Measurements from ENCODE around the gene ZCCHC14. TPM values are rescaled to one million over a fixed set of nuclear protein-coding genes. Genes with fewer than 3 reads are reported as not detected.

Gene ZCCHC14
- total and polyA plus RNA-seq, 2 of the 13 experiments (the other 11 are each of a cell fraction or from before 2014, with no cell fraction given): 12.4 to 12.5 TPM

DNA sequence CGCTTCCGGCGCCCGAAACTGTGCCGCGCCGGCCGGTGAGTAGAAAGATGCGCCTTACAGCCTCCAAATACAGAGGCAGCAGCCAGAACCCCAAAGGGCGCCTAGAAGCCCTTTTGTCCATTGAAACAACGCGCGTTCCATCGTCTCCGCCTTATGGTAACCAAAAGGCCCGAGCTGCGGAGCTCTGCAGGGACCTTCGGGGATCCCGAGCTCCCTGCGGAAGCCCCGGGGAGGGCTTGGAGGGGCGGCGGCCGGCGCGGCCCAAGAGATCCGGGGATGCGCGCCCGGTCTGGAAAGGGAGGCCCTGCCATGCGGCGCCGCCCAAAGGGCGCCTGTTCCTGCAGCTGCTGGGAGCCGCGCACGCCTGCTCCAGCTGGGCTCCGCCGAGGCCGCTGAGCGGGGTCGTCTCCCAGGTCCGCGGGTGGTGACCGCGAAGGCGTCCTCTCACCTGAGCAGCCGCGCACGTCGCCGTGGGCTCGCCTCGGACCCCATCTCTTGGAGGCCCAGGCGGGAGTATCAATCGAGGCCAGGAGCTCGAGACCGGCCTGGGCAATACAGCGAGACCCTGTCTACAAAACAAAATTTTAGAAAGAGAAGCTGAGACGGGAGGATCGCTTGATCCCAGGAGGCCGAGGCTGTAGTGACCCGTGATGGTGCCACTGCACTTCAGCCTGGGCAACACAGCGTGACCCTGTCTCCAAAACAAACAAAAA is 108.5 kb downstream of the ZCCHC14 start (continued):
- TF ChIP-seq, protein P1, sequence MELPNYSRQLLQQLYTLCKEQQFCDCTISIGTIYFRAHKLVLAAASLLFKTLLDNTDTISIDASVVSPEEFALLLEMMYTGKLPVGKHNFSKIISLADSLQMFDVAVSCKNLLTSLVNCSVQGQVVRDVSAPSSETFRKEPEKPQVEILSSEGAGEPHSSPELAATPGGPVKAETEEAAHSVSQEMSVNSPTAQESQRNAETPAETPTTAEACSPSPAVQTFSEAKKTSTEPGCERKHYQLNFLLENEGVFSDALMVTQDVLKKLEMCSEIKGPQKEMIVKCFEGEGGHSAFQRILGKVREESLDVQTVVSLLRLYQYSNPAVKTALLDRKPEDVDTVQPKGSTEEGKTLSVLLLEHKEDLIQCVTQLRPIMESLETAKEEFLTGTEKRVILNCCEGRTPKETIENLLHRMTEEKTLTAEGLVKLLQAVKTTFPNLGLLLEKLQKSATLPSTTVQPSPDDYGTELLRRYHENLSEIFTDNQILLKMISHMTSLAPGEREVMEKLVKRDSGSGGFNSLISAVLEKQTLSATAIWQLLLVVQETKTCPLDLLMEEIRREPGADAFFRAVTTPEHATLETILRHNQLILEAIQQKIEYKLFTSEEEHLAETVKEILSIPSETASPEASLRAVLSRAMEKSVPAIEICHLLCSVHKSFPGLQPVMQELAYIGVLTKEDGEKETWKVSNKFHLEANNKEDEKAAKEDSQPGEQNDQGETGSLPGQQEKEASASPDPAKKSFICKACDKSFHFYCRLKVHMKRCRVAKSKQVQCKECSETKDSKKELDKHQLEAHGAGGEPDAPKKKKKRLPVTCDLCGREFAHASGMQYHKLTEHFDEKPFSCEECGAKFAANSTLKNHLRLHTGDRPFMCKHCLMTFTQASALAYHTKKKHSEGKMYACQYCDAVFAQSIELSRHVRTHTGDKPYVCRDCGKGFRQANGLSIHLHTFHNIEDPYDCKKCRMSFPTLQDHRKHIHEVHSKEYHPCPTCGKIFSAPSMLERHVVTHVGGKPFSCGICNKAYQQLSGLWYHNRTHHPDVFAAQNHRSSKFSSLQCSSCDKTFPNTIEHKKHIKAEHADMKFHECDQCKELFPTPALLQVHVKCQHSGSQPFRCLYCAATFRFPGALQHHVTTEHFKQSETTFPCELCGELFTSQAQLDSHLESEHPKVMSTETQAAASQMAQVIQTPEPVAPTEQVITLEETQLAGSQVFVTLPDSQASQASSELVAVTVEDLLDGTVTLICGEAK (IDR thresholded peaks at IDR 0.05): no peak
- TF ChIP-seq, protein P1 (CRISPR knock-in tag; IDR thresholded peaks at IDR 0.05): peak; percentile 78; the same call in 1 of the 2 replicates
- TF ChIP-seq YY1 (IDR thresholded peaks at IDR 0.05; ENCODE audit: insufficient read depth, insufficient replicate concordance, low read depth, low read length): no peak
- TF ChIP-seq, protein P2, sequence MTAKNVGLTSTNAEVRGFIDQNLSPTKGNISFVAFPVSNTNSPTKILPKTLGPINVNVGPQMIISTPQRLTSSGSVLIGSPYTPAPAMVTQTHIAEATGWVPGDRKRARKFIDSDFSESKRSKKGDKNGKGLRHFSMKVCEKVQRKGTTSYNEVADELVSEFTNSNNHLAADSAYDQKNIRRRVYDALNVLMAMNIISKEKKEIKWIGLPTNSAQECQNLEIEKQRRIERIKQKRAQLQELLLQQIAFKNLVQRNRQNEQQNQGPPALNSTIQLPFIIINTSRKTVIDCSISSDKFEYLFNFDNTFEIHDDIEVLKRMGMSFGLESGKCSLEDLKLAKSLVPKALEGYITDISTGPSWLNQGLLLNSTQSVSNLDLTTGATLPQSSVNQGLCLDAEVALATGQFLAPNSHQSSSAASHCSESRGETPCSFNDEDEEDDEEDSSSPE (CRISPR knock-in tag; IDR thresholded peaks at IDR 0.05): peak; percentile 7; the same call in 1 of the 2 replicates
- 0 out of 2 replicates have a peak, but pooled peaks have one; percentile 38 for TF ChIP-seq ZNF136 (CRISPR knock-in tag; IDR thresholded peaks at IDR 0.05; ENCODE audit: low read depth)
- TF ChIP-seq ARNT (IDR thresholded peaks at IDR 0.05): no peak
- TF ChIP-seq, protein P3, sequence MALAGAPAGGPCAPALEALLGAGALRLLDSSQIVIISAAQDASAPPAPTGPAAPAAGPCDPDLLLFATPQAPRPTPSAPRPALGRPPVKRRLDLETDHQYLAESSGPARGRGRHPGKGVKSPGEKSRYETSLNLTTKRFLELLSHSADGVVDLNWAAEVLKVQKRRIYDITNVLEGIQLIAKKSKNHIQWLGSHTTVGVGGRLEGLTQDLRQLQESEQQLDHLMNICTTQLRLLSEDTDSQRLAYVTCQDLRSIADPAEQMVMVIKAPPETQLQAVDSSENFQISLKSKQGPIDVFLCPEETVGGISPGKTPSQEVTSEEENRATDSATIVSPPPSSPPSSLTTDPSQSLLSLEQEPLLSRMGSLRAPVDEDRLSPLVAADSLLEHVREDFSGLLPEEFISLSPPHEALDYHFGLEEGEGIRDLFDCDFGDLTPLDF (CRISPR knock-in tag; IDR thresholded peaks at IDR 0.05): 0 out of 2 replicates have a peak, but pooled peaks have one; percentile 80
- TF ChIP-seq ZC3H4 (CRISPR knock-in tag; IDR thresholded peaks at IDR 0.05; ENCODE audit: borderline replicate concordance): 0 out of 2 replicates have a peak, but pooled peaks have one; percentile 2
- peak; percentile 83; the same call in 1 of the 2 replicates for TF ChIP-seq ZNF777 (CRISPR knock-in tag; IDR thresholded peaks at IDR 0.05)
- no peak for TF ChIP-seq ZNF660 (CRISPR knock-in tag; IDR thresholded peaks at IDR 0.05; ENCODE audit: borderline replicate concordance, low read depth)
- TF ChIP-seq BCL6 (CRISPR knock-in tag; IDR thresholded peaks at IDR 0.05): no peak; the same call in 1 of the 2 replicates
- TF ChIP-seq ERF (CRISPR knock-in tag; IDR thresholded peaks at IDR 0.05): peak; percentile 23
- peak in 1 of 2 experiments; percentile 44; a peak in 1 of 4 replicates for TF ChIP-seq NR2F1 (CRISPR knock-in tag; IDR thresholded peaks at IDR 0.05)
- no peak for TF ChIP-seq ZSCAN21 (CRISPR knock-in tag; IDR thresholded peaks at IDR 0.05; ENCODE audit: borderline replicate concordance)
- peak; percentile 90 for TF ChIP-seq HDAC1 (CRISPR knock-in tag; IDR thresholded peaks at IDR 0.05)
- TF ChIP-seq ELF4 (CRISPR knock-in tag; IDR thresholded peaks at IDR 0.05; ENCODE audit: borderline replicate concordance): peak; percentile 71; the same call in 1 of the 2 replicates

Data from HepG2 (cell line).